Tibial nerve (tissue), 4 donors: ENCODE data around the gene DACT3. TPM values are rescaled to one million over a fixed set of nuclear protein-coding genes. Genes with fewer than 3 reads are reported as not detected.
A peak's percentile ranks its signal among the peaks of the same experiment; 100 is the strongest.

Experiments
- DNase-seq, 2 donors: peaks; one replicate each; pipeline ENCODE4 v3.0.0-alpha.2; 2019; ENCODE audit warnings: low spot score in 2 of 2
- H3K27ac ChIP-seq, 4 donors: fragments of 200-600 bp; sonication (generic) in 3 of 4; one replicate each; pipeline ENCODE4 v1.5.1; 2017 to 2019; ENCODE audit warnings: mild to moderate bottlenecking in 1 of 4
- H3K27me3 ChIP-seq, 2 donors: fragments of 200-600 bp; sonication (generic) in 1 of 2; one replicate each; pipeline versions ENCODE4 v1.5.1 to v1.6.0; 2017 to 2019
- H3K36me3 ChIP-seq, 3 donors: fragments of 200-600 bp; sonication (generic); one replicate each; pipeline ENCODE4 v1.5.1; 2018 to 2019
- H3K4me1 ChIP-seq, 4 donors: fragments of 200-600 bp; sonication (generic) in 3 of 4; one replicate each; pipeline ENCODE4 v1.5.1; 2017 to 2019
- H3K4me3 ChIP-seq, 4 donors: fragments of 200-600 bp; sonication (generic) in 3 of 4; one replicate each; pipeline ENCODE4 v1.5.1; 2017 to 2019; ENCODE audit warnings: mild to moderate bottlenecking in 1 of 4, moderate library complexity in 1 of 4
- H3K9me3 ChIP-seq, 4 donors: fragments of 200-600 bp; sonication (generic) in 3 of 4; one replicate each; pipeline ENCODE4 v1.5.1; 2017 to 2019
- CTCF ChIP-seq, 5 experiments: fragments of 200-600 bp in 3 of 5; fragments of 450-650 bp in 2 of 5; sonication (generic) in 3 of 5; IDR thresholded peaks; one replicate each; pipeline ENCODE4 v1.5.1; 2016 to 2019; ENCODE audit warnings: antibody characterized with exemption in 5 of 5, mild to moderate bottlenecking in 3 of 5, moderate library complexity in 2 of 5
- EP300 ChIP-seq, 2 donors: sonication (generic); formaldehyde crosslinking; IDR thresholded peaks; one replicate each; pipeline ENCODE4 v1.6.1; 2017; ENCODE audit warnings: antibody characterized with exemption in 2 of 2, mild to moderate bottlenecking in 1 of 2
- POLR2A ChIP-seq, 2 donors: fragments of 450-650 bp; IDR thresholded peaks; one replicate each; pipeline ENCODE4 v1.6.1; 2017; ENCODE audit warnings: antibody characterized with exemption in 2 of 2, mild to moderate bottlenecking in 2 of 2, moderate library complexity in 2 of 2
- WGBS, 2 donors: methylation state at CpG; one replicate each; pipeline ENCODE4 v1.1.5; 2018; 5-methylcytosine and 5-hydroxymethylcytosine counted together
- total RNA-seq, 4 donors: library from RNA; depleted of rRNA; stranded (reverse); fragments of >200 nt; gene quantifications; one replicate each; pipeline ENCODE4 v1.1.0, GENCODE V29; 2016

DACT3 gene
- total RNA-seq, 4 donors from 2014 or later: 7.1 to 11.7 (median 8.2) TPM

DNA sequence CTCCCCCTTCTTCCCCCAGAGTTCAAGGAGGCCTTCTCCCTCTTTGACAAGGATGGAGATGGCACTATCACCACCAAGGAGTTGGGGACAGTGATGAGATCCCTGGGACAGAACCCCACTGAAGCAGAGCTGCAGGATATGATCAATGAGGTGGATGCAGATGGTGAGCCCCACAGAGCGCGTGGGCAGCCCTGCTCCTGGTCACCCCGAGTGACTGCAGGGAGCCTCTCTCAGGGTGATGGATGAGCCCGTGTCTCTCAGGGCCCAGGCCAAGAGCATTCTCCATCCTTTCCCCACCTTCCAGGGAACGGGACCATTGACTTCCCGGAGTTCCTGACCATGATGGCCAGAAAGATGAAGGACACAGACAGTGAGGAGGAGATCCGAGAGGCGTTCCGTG lies 52.8 kb downstream of the DACT3 start:
- Histone ChIP-seq H3K9me3 (no peaks in the 10 kb centered on the region), H3K4me3 (no peak overlapping the region), H3K4me1 (peaks cover 0 to 89% (median 48%) of the 10 kb centered on the region in 4 donors), H3K27ac (peak overlapping the region in 3 of 4 donors; percentile 2 to 99 (median 96)), H3K36me3 (peaks cover 0 to 55% (median 8%) of the 10 kb centered on the region in 3 donors), H3K27me3 (no peaks in the 10 kb centered on the region)
- 94 to 96% methylated on average over 5 to 9 of the region's 9 CpGs for WGBS, 2 donors
- DNase-seq: peak in 1 of 2 donors; percentile 3
- TF ChIP-seq CTCF (IDR thresholded peaks at IDR 0.05): no peak
- no peak for TF ChIP-seq POLR2A (IDR thresholded peaks at IDR 0.05)
- TF ChIP-seq EP300 (IDR thresholded peaks at IDR 0.05): no peak

DNA sequence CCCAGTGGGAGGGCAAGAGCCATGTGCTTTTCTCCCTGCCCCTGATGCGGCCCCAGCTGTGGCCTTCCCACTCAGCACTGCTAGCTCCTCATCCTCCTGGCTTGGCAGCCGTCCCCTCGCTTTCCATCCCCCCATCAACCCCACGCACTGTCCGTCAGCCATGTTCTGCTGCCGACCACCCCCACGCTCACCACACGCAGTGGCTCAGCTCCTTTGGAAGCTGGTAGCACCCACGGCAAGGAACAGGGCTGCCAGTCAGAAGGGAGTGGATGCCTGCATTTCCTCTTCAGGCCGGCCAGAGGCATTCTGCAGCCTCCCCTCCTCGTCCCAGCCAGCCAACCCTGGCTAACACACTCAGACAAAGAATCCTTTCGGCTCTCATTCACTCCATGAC lies 53.5 kb downstream of the DACT3 start:
- H3K9me3 ChIP-seq: no peaks in the 10 kb centered on the region
- H3K27me3 ChIP-seq: no peaks in the 10 kb centered on the region
- 46 to 52% methylated on average over 12 of the region's 12 CpGs for WGBS, 2 donors
- peaks cover 0 to 96% (median 55%) of the 10 kb centered on the region in 4 donors for H3K4me1 ChIP-seq
- H3K4me3 ChIP-seq: no peak overlapping the region
- peak in 1 of 2 donors; percentile 13 for DNase-seq
- H3K27ac ChIP-seq: peak overlapping the region in 3 of 4 donors; percentile 2 to 99 (median 96)
- H3K36me3 ChIP-seq: peaks cover 0 to 55% (median 8%) of the 10 kb centered on the region in 3 donors
- peak in 1 of 2 donors; percentile 73 for TF ChIP-seq EP300 (IDR thresholded peaks at IDR 0.05)
- no peak for TF ChIP-seq CTCF (IDR thresholded peaks at IDR 0.05)
- peak in 1 of 2 donors; percentile 23 for TF ChIP-seq POLR2A (IDR thresholded peaks at IDR 0.05)

GRCh38 chr19:46606681-46607447 lies 54.1 kb downstream of the DACT3 start:
- WGBS, 2 donors: 56 to 66% methylated on average over 12 of the region's 12 CpGs

DNA sequence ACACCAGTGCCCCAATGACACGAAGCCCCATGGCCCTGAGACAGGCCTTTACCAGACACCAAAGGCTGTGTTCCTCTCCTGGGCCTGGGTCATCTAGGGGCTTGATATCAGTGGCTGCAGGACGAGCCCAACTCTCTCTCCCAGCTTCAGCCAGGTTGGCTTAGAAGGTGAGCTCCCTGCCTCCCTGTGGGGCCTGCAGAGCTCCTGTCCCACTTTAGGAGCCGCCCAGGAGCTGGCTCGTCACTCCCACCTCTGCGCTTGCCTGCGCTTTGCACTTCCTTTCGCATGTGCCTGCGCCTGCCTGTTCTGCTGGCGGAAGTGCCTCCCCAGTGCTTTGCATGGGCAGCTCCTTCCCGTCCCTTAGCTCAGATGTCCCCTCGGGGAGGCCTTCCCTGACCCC lies 55.0 kb downstream of the DACT3 start:
- Histone ChIP-seq H3K27me3 (no peaks in the 10 kb centered on the region), H3K4me3 (no peak overlapping the region), H3K36me3 (peaks cover 0 to 55% (median 8%) of the 10 kb centered on the region in 3 donors), H3K4me1 (peaks cover 0 to 88% (median 51%) of the 10 kb centered on the region in 4 donors), H3K9me3 (no peaks in the 10 kb centered on the region), H3K27ac (peak overlapping the region; percentile 72 to 99 (median 84))
- peak in 1 of 2 donors; percentile 8 for DNase-seq
- TF ChIP-seq POLR2A (IDR thresholded peaks at IDR 0.05) (no peak), CTCF (IDR thresholded peaks at IDR 0.05) (no peak), EP300 (IDR thresholded peaks at IDR 0.05) (no peak)
- WGBS, 2 donors: 83 to 86% methylated on average over 11 of the region's 11 CpGs

More at GRCh38 chr19:46606681-46607447, 54.1 kb downstream of the DACT3 start:
- H3K36me3 ChIP-seq: peaks cover 0 to 55% (median 8%) of the 10 kb centered on the region in 3 donors
- no peaks in the 10 kb centered on the region for H3K9me3 ChIP-seq
- H3K4me1 ChIP-seq: peaks cover 0 to 96% (median 56%) of the 10 kb centered on the region in 4 donors
- no peak overlapping the region for H3K4me3 ChIP-seq
- DNase-seq: peak in 1 of 2 donors; percentile 8
- H3K27ac ChIP-seq: peak overlapping the region; percentile 2 to 99 (median 62)
- no peak for TF ChIP-seq POLR2A (IDR thresholded peaks at IDR 0.05)
- TF ChIP-seq CTCF (IDR thresholded peaks at IDR 0.05): no peak
- TF ChIP-seq EP300 (IDR thresholded peaks at IDR 0.05): no peak
- no peaks in the 10 kb centered on the region for H3K27me3 ChIP-seq

DNA sequence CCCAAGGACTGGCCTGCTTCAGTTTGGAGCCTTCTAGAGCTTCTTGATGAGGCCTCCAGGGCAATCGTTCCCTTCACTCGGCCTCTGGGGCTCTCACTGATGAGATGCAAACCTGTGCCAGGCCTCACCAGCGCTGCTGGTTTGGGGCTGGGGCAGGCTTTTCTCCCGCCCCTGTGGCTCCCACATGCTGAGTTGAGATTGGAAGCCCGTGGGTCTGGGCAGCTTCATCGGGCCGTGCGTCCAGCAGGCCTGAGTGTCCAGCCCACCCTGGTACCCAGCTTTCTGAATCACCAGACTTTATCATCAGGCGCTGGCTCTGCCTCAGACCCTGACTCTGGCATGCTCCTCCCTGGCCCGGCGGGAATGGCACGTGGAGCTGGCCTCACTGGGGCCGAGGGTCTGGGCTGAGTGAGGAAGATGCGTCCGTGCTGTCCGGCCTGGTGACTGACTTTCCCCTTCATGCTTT lies 55.6 kb downstream of the DACT3 start:
- peaks cover 0 to 51% (median 8%) of the 10 kb centered on the region in 3 donors for H3K36me3 ChIP-seq
- H3K4me1 ChIP-seq: peaks cover 0 to 82% (median 50%) of the 10 kb centered on the region in 4 donors

More for the DNA sequence above, 55.6 kb downstream of the DACT3 start:
- Histone ChIP-seq H3K4me3 (peak overlapping the region in 2 of 4 donors; percentile 5 to 6), H3K27me3 (no peaks in the 10 kb centered on the region), H3K9me3 (no peaks in the 10 kb centered on the region), H3K27ac (peak overlapping the region; percentile 72 to 99 (median 84))
- WGBS, 2 donors: 17 to 38% methylated on average over 12 to 14 of the region's 16 CpGs
- DNase-seq: peak in 1 of 2 donors; percentile 12
- TF ChIP-seq CTCF (IDR thresholded peaks at IDR 0.05) (no peak), POLR2A (IDR thresholded peaks at IDR 0.05) (no peak), EP300 (IDR thresholded peaks at IDR 0.05) (no peak)
